ENCODE results near the gene PCMT1. TPM values are rescaled to one million over a fixed set of nuclear protein-coding genes. Genes with fewer than 3 reads are reported as not detected.
"Not testable (repeated sequence)": the region's sequence is repeated elsewhere in the genome, so short reads cannot be mapped to it uniquely, and the experiment has no call there.

Gene PCMT1
- total and polyA plus RNA-seq, 2 experiments from 2014 or later, result 110 to 126 TPM

DNA sequence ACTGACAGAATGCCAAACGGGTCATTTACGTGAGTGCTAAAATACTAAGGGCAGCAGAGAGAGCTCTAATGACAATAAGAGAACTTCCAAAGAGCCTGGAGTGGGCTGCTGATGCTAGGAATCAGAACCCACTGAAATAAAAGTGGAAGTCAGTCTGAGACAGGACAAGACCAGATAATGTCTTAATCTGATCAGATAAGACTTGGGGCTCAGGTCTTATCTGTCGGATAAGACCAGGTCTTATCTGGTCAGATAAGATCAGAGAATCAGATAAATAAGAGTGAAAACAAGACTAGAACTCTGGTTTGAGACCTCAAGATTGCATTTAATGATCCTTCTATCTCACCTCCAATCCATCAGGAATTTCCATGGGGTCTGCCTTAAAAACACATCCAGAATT is 96.0 kb downstream of the PCMT1 start:
- H2AFZ ChIP-seq, result no peak overlapping the region
- no peaks in the 10 kb centered on the region for H3K9me3 ChIP-seq (ENCODE audit: low read depth)
- peaks cover 22% of the 10 kb centered on the region for H3K4me1 ChIP-seq (ENCODE audit: insufficient read depth)
- DNase-seq (ENCODE audit: low spot score), result no peak
- H3K4me3 ChIP-seq, result no peak overlapping the region
- no peaks in the 10 kb centered on the region for H4K20me1 ChIP-seq (ENCODE audit: insufficient read depth, poor library complexity, severe bottlenecking)
- H3K9me2 ChIP-seq (replicated peaks; ENCODE audit: insufficient read depth), result no peaks in the 10 kb centered on the region
- TF ChIP-seq EZH2phosphoT487 (IDR thresholded peaks at IDR 0.05; ENCODE audit: low read depth, severe bottlenecking, unreplicated experiment), result no peak
- no peak for TF ChIP-seq EZH2 (IDR thresholded peaks at IDR 0.05; ENCODE audit: borderline replicate concordance)
- no peak for TF ChIP-seq CTCF (IDR thresholded peaks at IDR 0.05; ENCODE audit: poor library complexity)
- no peaks in the 10 kb centered on the region for H3K36me3 ChIP-seq (replicated peaks; ENCODE audit: insufficient read depth, low read depth)
- no peak overlapping the region for H3K27ac ChIP-seq
- no peak overlapping the region for H3K4me2 ChIP-seq
- H3K27me3 ChIP-seq, result no peaks in the 10 kb centered on the region
- WGBS (ENCODE audit: low lambda C conversion rate, missing lambda C conversion rate), result 46% methylated on average over 3 of the region's 3 CpGs
- H3K79me2 ChIP-seq, result no peaks in the 10 kb centered on the region

- TF ChIP-seq EZH2phosphoT487 (IDR thresholded peaks at IDR 0.05; ENCODE audit: low read depth, severe bottlenecking, unreplicated experiment) (no peak), EZH2 (IDR thresholded peaks at IDR 0.05; ENCODE audit: borderline replicate concordance) (no peak), CTCF (IDR thresholded peaks at IDR 0.05; ENCODE audit: poor library complexity) (no peak)
- no peaks in the 10 kb centered on the region for H3K9me2 ChIP-seq (replicated peaks; ENCODE audit: insufficient read depth)
- 78% methylated on average over 7 of the region's 7 CpGs for WGBS (ENCODE audit: low lambda C conversion rate, missing lambda C conversion rate)
- no peaks in the 10 kb centered on the region for H3K27me3 ChIP-seq
- peaks cover 15% of the 10 kb centered on the region for H3K4me1 ChIP-seq (ENCODE audit: insufficient read depth)
- no peak overlapping the region for H3K4me2 ChIP-seq
- H3K36me3 ChIP-seq (replicated peaks; ENCODE audit: insufficient read depth, low read depth), result no peaks in the 10 kb centered on the region
- H3K27ac ChIP-seq, result no peak overlapping the region
- H2AFZ ChIP-seq, result no peak overlapping the region
- no peaks in the 10 kb centered on the region for H4K20me1 ChIP-seq (ENCODE audit: insufficient read depth, poor library complexity, severe bottlenecking)
- no peaks in the 10 kb centered on the region for H3K79me2 ChIP-seq
- DNase-seq (ENCODE audit: low spot score), result no peak
- no peaks in the 10 kb centered on the region for H3K9me3 ChIP-seq (ENCODE audit: low read depth)
- H3K4me3 ChIP-seq, result no peak overlapping the region
Observed at GRCh38 chr6:149846321-149846720, 96.8 kb downstream of the PCMT1 start.

DNA sequence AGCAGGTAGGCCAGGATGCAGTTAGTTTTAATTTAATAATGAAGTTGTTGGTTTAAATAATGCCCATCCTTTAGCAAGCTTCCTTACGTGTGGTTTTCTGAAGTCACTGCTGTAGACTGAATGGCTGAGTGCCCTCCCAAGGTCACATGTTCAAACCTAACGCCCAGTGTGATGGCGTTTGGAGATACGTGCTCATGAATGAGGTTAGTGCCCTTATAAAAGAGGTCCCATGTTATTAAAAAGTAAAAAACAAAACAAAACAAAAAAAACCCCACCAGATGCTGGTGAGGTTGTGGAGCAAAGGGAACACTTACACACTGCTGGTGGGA is 98.4 kb downstream of the PCMT1 start:
- Histone ChIP-seq H3K9me2 (replicated peaks; ENCODE audit: insufficient read depth) (no peaks in the 10 kb centered on the region), H3K4me1 (ENCODE audit: insufficient read depth) (peaks cover 15% of the 10 kb centered on the region), H2AFZ (no peak overlapping the region), H3K36me3 (replicated peaks; ENCODE audit: insufficient read depth, low read depth) (no peaks in the 10 kb centered on the region), H3K27ac (peak overlapping the region; percentile 33), H3K79me2 (no peaks in the 10 kb centered on the region), H3K27me3 (no peaks in the 10 kb centered on the region), H4K20me1 (ENCODE audit: insufficient read depth, poor library complexity, severe bottlenecking) (no peaks in the 10 kb centered on the region), H3K9me3 (ENCODE audit: low read depth) (no peaks in the 10 kb centered on the region), H3K4me3 (no peak overlapping the region), H3K4me2 (no peak overlapping the region)
- TF ChIP-seq CTCF (IDR thresholded peaks at IDR 0.05; ENCODE audit: poor library complexity), result no peak
- no peak for TF ChIP-seq EZH2 (IDR thresholded peaks at IDR 0.05; ENCODE audit: borderline replicate concordance)
- TF ChIP-seq EZH2phosphoT487 (IDR thresholded peaks at IDR 0.05; ENCODE audit: low read depth, severe bottlenecking, unreplicated experiment), result no peak
- WGBS (ENCODE audit: low lambda C conversion rate, missing lambda C conversion rate), result 91% methylated on average over 4 of the region's 4 CpGs
- no peak for DNase-seq (ENCODE audit: low spot score)

GRCh38 chr6:149848343-149848742 is 98.8 kb downstream of the PCMT1 start:
- H2AFZ ChIP-seq; H3K79me2 ChIP-seq; H3K9me3 ChIP-seq (ENCODE audit: low read depth); H3K9me2 ChIP-seq (replicated peaks; ENCODE audit: insufficient read depth); H4K20me1 ChIP-seq (ENCODE audit: insufficient read depth, poor library complexity, severe bottlenecking); DNase-seq (ENCODE audit: low spot score); H3K36me3 ChIP-seq (replicated peaks; ENCODE audit: insufficient read depth, low read depth); H3K4me2 ChIP-seq; H3K4me3 ChIP-seq; H3K27me3 ChIP-seq: not testable (repeated sequence)
- Histone ChIP-seq H3K4me1 (ENCODE audit: insufficient read depth) (peaks cover 15% of the 10 kb centered on the region), H3K27ac (peak overlapping the region; percentile 33)
- 83% methylated on average over 4 of the region's 4 CpGs for WGBS (ENCODE audit: low lambda C conversion rate, missing lambda C conversion rate)

Data from hepatocyte (in vitro differentiated cells).